ENCODE data around the gene TJP1.
A peak's percentile ranks its signal among the peaks of the same experiment; 100 is the strongest.

DNA sequence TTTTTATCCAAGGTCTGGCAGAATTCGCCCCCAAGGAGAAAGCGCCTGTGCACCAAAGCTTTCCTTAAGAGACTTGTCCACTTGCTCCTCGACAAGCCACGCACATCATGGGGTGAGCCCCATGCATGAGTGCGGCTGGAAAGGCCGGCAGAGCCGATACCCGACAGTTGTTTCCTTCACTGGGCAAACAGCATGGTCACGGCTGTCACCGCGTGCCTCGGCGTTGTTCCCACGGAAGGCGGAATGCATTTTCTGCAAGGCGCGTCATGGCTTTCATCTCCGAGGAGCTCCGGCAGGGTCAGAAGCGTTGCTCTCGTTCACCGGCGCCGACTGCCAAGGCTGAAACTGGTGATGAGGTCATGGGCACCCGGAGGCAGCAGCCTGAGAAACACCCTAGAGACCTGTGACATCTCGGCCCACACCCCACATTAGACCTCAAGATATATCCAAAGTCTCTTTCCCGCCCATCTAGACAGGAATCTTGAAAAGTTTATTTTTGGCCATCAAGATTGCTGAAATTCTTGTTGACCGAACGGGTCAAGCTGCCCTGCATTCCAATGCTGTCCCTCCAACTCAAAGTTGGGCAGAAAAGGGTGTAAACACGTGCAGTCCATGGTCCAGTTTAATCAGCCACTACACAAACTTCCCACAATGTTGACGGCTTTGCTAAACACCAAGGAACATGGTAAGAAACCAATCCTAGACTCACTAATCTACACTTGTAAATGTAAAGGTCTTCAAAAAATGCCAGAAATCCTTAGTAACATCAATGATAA lies 604 bp upstream of the TJP1 start:
- TF ChIP-seq, protein P1, sequence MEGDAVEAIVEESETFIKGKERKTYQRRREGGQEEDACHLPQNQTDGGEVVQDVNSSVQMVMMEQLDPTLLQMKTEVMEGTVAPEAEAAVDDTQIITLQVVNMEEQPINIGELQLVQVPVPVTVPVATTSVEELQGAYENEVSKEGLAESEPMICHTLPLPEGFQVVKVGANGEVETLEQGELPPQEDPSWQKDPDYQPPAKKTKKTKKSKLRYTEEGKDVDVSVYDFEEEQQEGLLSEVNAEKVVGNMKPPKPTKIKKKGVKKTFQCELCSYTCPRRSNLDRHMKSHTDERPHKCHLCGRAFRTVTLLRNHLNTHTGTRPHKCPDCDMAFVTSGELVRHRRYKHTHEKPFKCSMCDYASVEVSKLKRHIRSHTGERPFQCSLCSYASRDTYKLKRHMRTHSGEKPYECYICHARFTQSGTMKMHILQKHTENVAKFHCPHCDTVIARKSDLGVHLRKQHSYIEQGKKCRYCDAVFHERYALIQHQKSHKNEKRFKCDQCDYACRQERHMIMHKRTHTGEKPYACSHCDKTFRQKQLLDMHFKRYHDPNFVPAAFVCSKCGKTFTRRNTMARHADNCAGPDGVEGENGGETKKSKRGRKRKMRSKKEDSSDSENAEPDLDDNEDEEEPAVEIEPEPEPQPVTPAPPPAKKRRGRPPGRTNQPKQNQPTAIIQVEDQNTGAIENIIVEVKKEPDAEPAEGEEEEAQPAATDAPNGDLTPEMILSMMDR (IDR thresholded peaks at IDR 0.05): no peak
- peak; percentile 64 to 71 for TF ChIP-seq POLR2AphosphoS5 (IDR thresholded peaks at IDR 0.05)
- peak in 1 of 4 donors; percentile 28 for TF ChIP-seq POLR2A (IDR thresholded peaks at IDR 0.05)
- peak in 2 of 4 donors; percentile 53 to 55 for TF ChIP-seq EP300 (IDR thresholded peaks at IDR 0.05)

Data from upper lobe of left lung (tissue), 4 donors.